Stimulated activated CD4-positive, alpha-beta T cell treated with anti-CD3 and anti-CD28 coated beads, Interleukin-12 subunit alpha, Interleukin-12 subunit beta, amount 100 ng/mL, for 4 hours (primary cell): ENCODE results near the gene PALB2.

Source experiments
- DNase-seq: peaks from one replicate; pipeline ENCODE4 v3.0.0-alpha.2; 2020

PALB2 gene

GRCh38 chr16:23640931-23641765 is at the start of gene PALB2, which contains the start of gene DCTN5:
Gene PALB2, minus strand, starts transcription at chr16:23641310. Its CDS starts 153 bp downstream, at chr16:23641157.
Gene DCTN5, plus strand, starts transcription at chr16:23641466. Its CDS starts 77 bp downstream, at chr16:23641543.
- DNase-seq: peak; percentile 82

GRCh38 chr16:23689442-23690187 is 48.5 kb upstream of the PALB2 start:
- DNase-seq: no peak

GRCh38 chr16:23687034-23687808 is 46.1 kb upstream of the PALB2 start:
- no peak for DNase-seq

GRCh38 chr16:23683487-23683886 is 42.4 kb upstream of the PALB2 start:
- DNase-seq: no peak

- DNase-seq: no peak
Observed at GRCh38 chr16:23682181-23682580, 41.1 kb upstream of the PALB2 start.

- DNase-seq: no peak
Observed at GRCh38 chr16:23679986-23680336, 38.9 kb upstream of the PALB2 start.

GRCh38 chr16:23679274-23679985 is 38.3 kb upstream of the PALB2 start:
- no peak for DNase-seq

GRCh38 chr16:23678430-23679273 is 37.5 kb upstream of the PALB2 start, which contains the start of gene PLK1:
Gene PLK1, plus strand, starts transcription at chr16:23678889. Its CDS starts 44 bp downstream, at chr16:23678933.
- peak; percentile 68 for DNase-seq

GRCh38 chr16:23676924-23677480 is 35.9 kb upstream of the PALB2 start:
- no peak for DNase-seq

- DNase-seq: no peak
Observed at GRCh38 chr16:23673971-23674614, 33.0 kb upstream of the PALB2 start.

- DNase-seq: no peak
Observed at GRCh38 chr16:23670137-23670776, 29.1 kb upstream of the PALB2 start.

GRCh38 chr16:23668873-23669272 is 27.8 kb upstream of the PALB2 start:
- no peak for DNase-seq

- no peak for DNase-seq
Observed at GRCh38 chr16:23668225-23668624, 27.1 kb upstream of the PALB2 start.

- no peak for DNase-seq
Observed at GRCh38 chr16:23667355-23667659, 26.2 kb upstream of the PALB2 start.

GRCh38 chr16:23666571-23667354 is 25.7 kb upstream of the PALB2 start:
- DNase-seq: no peak

- DNase-seq: no peak
Observed at GRCh38 chr16:23663918-23664317, 22.8 kb upstream of the PALB2 start.

GRCh38 chr16:23651943-23652468 is 10.9 kb upstream of the PALB2 start:
- no peak for DNase-seq

GRCh38 chr16:23650674-23651416 is 9.7 kb upstream of the PALB2 start:
- DNase-seq: no peak
